GM23338 (cell line): ENCODE data around the gene KHK.

Source experiments
- CREB1 ChIP-seq: fragments of 250-450 bp; sonication (Bioruptor Pico); IDR thresholded peaks from 2 replicates; pipeline ENCODE4 v1.5.0; 2020; ENCODE audit warnings: low read depth, mild to moderate bottlenecking, moderate library complexity
- EZH2 ChIP-seq: fragments of 200-600 bp; sonication (generic); IDR thresholded peaks from one replicate; pipeline ENCODE4 v1.8.0; 2017; ENCODE audit warnings: antibody characterized with exemption, mild to moderate bottlenecking, low read depth; ENCODE audit not compliant: unreplicated experiment
- EZH2phosphoT487 ChIP-seq: fragments of 200-600 bp; sonication (generic); IDR thresholded peaks from one replicate; pipeline ENCODE4 v1.8.1; 2018; ENCODE audit warnings: antibody characterized with exemption; ENCODE audit not compliant: unreplicated experiment
- JUNB ChIP-seq: IDR thresholded peaks from one replicate; pipeline ENCODE4 v1.6.1; 2016; ENCODE audit warnings: antibody characterized with exemption; ENCODE audit not compliant: unreplicated experiment
- POLR2AphosphoS5 ChIP-seq: IDR thresholded peaks from 2 replicates; pipeline ENCODE4 v1.6.1; 2016; ENCODE audit warnings: antibody characterized with exemption, low read depth
- STAT1 ChIP-seq: IDR thresholded peaks from one replicate; pipeline ENCODE4 v1.6.1; 2016; ENCODE audit warnings: antibody characterized with exemption; ENCODE audit not compliant: unreplicated experiment
- ZNF114 ChIP-seq: fragments of 250-450 bp; sonication (Bioruptor Pico); IDR thresholded peaks from 2 replicates; pipeline ENCODE4 v1.5.0; 2020; ENCODE audit warnings: mild to moderate bottlenecking, moderate library complexity
- ZNF331 ChIP-seq: fragments of 250-450 bp; sonication (Bioruptor Pico); IDR thresholded peaks from 2 replicates; pipeline ENCODE4 v1.5.0; 2020; ENCODE audit warnings: low read depth, mild to moderate bottlenecking, moderate library complexity
- TF ChIP-seq, protein P1 (sequence below), 2 experiments: fragments of 200-600 bp in 1 of 2; sonication (generic) in 1 of 2; conservative IDR thresholded peaks; 2 replicates each; pipeline versions ENCODE4 v1.5.1 to v1.6.1; 2016 to 2017; ENCODE audit warnings: antibody characterized with exemption in 2 of 2, low read depth in 2 of 2, mild to moderate bottlenecking in 2 of 2, moderate library complexity in 1 of 2
- TF ChIP-seq, protein P2 (sequence below): IDR thresholded peaks from one replicate; pipeline ENCODE4 v1.6.1; 2018; ENCODE audit warnings: antibody characterized with exemption; ENCODE audit not compliant: unreplicated experiment
- TF ChIP-seq, protein P3 (sequence below): IDR thresholded peaks from 2 replicates; pipeline ENCODE4 v1.6.1; 2016; ENCODE audit warnings: antibody characterized with exemption
- TF ChIP-seq, protein P4 (sequence below): fragments of 250-450 bp; sonication (Bioruptor Pico); IDR thresholded peaks from 2 replicates; pipeline ENCODE4 v1.5.0; 2020; ENCODE audit warnings: mild to moderate bottlenecking, moderate library complexity

DNA sequence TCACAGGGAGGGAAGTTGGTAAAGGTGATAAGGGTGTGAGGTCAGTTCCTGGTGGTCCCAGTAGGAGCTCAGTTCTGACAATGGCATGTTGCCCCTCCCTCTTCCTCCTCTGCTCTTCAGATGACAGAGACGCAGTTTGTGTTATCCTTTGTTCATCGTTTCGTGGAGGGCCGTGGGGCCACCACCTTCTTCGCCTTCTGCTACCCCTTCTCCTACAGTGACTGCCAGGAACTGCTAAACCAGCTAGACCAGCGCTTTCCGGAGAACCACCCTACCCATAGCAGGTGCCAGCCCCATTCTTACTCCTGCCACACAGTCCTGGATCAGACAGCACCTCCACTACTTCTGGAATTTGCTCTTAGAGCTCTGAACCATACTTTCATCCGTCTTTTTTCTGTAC, 32.8 kb upstream of the KHK start:
- TF ChIP-seq EZH2 (no peak), POLR2AphosphoS5 (no peak), JUNB (no peak), EZH2phosphoT487 (no peak), CREB1 (CRISPR knock-in tag) (no peak), STAT1 (no peak), ZNF331 (CRISPR knock-in tag) (no peak), ZNF114 (CRISPR knock-in tag) (no peak)
- TF ChIP-seq, protein P1, sequence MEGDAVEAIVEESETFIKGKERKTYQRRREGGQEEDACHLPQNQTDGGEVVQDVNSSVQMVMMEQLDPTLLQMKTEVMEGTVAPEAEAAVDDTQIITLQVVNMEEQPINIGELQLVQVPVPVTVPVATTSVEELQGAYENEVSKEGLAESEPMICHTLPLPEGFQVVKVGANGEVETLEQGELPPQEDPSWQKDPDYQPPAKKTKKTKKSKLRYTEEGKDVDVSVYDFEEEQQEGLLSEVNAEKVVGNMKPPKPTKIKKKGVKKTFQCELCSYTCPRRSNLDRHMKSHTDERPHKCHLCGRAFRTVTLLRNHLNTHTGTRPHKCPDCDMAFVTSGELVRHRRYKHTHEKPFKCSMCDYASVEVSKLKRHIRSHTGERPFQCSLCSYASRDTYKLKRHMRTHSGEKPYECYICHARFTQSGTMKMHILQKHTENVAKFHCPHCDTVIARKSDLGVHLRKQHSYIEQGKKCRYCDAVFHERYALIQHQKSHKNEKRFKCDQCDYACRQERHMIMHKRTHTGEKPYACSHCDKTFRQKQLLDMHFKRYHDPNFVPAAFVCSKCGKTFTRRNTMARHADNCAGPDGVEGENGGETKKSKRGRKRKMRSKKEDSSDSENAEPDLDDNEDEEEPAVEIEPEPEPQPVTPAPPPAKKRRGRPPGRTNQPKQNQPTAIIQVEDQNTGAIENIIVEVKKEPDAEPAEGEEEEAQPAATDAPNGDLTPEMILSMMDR (conservative IDR thresholded peaks at IDR 0.05; ENCODE audit: low read depth in 2 of 2), result no peak
- TF ChIP-seq, protein P2, sequence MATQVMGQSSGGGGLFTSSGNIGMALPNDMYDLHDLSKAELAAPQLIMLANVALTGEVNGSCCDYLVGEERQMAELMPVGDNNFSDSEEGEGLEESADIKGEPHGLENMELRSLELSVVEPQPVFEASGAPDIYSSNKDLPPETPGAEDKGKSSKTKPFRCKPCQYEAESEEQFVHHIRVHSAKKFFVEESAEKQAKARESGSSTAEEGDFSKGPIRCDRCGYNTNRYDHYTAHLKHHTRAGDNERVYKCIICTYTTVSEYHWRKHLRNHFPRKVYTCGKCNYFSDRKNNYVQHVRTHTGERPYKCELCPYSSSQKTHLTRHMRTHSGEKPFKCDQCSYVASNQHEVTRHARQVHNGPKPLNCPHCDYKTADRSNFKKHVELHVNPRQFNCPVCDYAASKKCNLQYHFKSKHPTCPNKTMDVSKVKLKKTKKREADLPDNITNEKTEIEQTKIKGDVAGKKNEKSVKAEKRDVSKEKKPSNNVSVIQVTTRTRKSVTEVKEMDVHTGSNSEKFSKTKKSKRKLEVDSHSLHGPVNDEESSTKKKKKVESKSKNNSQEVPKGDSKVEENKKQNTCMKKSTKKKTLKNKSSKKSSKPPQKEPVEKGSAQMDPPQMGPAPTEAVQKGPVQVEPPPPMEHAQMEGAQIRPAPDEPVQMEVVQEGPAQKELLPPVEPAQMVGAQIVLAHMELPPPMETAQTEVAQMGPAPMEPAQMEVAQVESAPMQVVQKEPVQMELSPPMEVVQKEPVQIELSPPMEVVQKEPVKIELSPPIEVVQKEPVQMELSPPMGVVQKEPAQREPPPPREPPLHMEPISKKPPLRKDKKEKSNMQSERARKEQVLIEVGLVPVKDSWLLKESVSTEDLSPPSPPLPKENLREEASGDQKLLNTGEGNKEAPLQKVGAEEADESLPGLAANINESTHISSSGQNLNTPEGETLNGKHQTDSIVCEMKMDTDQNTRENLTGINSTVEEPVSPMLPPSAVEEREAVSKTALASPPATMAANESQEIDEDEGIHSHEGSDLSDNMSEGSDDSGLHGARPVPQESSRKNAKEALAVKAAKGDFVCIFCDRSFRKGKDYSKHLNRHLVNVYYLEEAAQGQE, result no peak
- TF ChIP-seq, protein P3, sequence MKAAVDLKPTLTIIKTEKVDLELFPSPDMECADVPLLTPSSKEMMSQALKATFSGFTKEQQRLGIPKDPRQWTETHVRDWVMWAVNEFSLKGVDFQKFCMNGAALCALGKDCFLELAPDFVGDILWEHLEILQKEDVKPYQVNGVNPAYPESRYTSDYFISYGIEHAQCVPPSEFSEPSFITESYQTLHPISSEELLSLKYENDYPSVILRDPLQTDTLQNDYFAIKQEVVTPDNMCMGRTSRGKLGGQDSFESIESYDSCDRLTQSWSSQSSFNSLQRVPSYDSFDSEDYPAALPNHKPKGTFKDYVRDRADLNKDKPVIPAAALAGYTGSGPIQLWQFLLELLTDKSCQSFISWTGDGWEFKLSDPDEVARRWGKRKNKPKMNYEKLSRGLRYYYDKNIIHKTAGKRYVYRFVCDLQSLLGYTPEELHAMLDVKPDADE, result no peak
- TF ChIP-seq, protein P4, sequence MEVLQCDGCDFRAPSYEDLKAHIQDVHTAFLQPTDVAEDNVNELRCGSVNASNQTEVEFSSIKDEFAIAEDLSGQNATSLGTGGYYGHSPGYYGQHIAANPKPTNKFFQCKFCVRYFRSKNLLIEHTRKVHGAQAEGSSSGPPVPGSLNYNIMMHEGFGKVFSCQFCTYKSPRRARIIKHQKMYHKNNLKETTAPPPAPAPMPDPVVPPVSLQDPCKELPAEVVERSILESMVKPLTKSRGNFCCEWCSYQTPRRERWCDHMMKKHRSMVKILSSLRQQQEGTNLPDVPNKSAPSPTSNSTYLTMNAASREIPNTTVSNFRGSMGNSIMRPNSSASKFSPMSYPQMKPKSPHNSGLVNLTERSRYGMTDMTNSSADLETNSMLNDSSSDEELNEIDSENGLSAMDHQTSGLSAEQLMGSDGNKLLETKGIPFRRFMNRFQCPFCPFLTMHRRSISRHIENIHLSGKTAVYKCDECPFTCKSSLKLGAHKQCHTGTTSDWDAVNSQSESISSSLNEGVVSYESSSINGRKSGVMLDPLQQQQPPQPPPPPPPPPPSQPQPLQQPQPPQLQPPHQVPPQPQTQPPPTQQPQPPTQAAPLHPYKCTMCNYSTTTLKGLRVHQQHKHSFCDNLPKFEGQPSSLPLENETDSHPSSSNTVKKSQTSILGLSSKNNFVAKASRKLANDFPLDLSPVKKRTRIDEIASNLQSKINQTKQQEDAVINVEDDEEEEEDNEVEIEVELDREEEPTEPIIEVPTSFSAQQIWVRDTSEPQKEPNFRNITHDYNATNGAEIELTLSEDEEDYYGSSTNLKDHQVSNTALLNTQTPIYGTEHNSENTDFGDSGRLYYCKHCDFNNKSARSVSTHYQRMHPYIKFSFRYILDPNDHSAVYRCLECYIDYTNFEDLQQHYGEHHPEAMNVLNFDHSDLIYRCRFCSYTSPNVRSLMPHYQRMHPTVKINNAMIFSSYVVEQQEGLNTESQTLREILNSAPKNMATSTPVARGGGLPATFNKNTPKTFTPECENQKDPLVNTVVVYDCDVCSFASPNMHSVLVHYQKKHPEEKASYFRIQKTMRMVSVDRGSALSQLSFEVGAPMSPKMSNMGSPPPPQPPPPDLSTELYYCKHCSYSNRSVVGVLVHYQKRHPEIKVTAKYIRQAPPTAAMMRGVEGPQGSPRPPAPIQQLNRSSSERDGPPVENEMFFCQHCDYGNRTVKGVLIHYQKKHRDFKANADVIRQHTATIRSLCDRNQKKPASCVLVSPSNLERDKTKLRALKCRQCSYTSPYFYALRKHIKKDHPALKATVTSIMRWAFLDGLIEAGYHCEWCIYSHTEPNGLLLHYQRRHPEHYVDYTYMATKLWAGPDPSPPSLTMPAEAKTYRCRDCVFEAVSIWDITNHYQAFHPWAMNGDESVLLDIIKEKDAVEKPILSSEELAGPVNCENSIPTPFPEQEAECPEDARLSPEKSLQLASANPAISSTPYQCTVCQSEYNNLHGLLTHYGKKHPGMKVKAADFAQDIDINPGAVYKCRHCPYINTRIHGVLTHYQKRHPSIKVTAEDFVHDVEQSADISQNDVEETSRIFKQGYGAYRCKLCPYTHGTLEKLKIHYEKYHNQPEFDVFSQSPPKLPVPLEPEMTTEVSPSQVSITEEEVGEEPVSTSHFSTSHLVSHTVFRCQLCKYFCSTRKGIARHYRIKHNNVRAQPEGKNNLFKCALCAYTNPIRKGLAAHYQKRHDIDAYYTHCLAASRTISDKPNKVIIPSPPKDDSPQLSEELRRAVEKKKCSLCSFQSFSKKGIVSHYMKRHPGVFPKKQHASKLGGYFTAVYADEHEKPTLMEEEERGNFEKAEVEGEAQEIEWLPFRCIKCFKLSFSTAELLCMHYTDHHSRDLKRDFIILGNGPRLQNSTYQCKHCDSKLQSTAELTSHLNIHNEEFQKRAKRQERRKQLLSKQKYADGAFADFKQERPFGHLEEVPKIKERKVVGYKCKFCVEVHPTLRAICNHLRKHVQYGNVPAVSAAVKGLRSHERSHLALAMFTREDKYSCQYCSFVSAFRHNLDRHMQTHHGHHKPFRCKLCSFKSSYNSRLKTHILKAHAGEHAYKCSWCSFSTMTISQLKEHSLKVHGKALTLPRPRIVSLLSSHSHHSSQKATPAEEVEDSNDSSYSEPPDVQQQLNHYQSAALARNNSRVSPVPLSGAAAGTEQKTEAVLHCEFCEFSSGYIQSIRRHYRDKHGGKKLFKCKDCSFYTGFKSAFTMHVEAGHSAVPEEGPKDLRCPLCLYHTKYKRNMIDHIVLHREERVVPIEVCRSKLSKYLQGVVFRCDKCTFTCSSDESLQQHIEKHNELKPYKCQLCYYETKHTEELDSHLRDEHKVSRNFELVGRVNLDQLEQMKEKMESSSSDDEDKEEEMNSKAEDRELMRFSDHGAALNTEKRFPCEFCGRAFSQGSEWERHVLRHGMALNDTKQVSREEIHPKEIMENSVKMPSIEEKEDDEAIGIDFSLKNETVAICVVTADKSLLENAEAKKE (CRISPR knock-in tag), result no peak
